Measurements from ENCODE around the gene SP140L.

DNA sequence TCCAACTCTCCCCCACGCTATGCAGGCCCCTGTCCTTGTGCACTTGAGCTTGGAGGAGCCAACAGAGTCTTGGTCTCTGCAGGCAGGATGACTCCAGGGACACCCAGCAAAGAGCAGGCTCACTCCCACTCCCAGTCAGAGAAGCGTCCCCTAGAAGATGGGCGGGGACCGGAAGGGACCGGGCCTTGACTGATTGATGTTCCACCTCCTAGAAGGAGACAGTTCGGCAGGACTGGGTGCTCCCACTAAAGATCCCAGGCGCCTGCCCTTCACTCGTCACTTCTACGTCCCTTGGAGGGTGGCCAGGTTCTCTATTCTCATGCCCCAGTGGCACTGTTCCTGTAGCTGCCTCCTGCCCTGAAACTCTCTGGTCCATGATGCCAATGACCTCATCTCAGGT is 85.9 kb downstream of the SP140L start:
- TF ChIP-seq, protein P1, sequence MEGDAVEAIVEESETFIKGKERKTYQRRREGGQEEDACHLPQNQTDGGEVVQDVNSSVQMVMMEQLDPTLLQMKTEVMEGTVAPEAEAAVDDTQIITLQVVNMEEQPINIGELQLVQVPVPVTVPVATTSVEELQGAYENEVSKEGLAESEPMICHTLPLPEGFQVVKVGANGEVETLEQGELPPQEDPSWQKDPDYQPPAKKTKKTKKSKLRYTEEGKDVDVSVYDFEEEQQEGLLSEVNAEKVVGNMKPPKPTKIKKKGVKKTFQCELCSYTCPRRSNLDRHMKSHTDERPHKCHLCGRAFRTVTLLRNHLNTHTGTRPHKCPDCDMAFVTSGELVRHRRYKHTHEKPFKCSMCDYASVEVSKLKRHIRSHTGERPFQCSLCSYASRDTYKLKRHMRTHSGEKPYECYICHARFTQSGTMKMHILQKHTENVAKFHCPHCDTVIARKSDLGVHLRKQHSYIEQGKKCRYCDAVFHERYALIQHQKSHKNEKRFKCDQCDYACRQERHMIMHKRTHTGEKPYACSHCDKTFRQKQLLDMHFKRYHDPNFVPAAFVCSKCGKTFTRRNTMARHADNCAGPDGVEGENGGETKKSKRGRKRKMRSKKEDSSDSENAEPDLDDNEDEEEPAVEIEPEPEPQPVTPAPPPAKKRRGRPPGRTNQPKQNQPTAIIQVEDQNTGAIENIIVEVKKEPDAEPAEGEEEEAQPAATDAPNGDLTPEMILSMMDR (IDR thresholded peaks at IDR 0.05), result no peak
- no peak for TF ChIP-seq POLR2AphosphoS5 (IDR thresholded peaks at IDR 0.05)
- no peak for TF ChIP-seq POLR2A (IDR thresholded peaks at IDR 0.05)

Measured in prostate gland (tissue), 2 donors.